Activated effector memory CD4-positive, alpha-beta T cell treated with Interleukin-2 at 50 U/mL for 16 hours (primary cell): ENCODE data around the gene EGFL6.

ENCODE experiments used
- DNase-seq: peaks from one replicate; pipeline ENCODE4 v3.0.0-alpha.2; 2020

EGFL6 gene

GRCh38 chrX:13569479-13570260 is at the start of gene EGFL6:
Gene EGFL6 (plus strand): TSS chrX:13569601. CDS start chrX:13569862, 261 bp downstream.
- no peak for DNase-seq

GRCh38 chrX:13520351-13520750 is 49.0 kb upstream of the EGFL6 start:
- DNase-seq, result no peak

- DNase-seq, result no peak
Observed at GRCh38 chrX:13520936-13521335, 48.5 kb upstream of the EGFL6 start.

GRCh38 chrX:13522811-13523210 is 46.6 kb upstream of the EGFL6 start:
- DNase-seq, result no peak

GRCh38 chrX:13533726-13534125 is 35.7 kb upstream of the EGFL6 start:
- no peak for DNase-seq

GRCh38 chrX:13535376-13536165 is 33.8 kb upstream of the EGFL6 start:
- no peak for DNase-seq

GRCh38 chrX:13536551-13536950 is 32.9 kb upstream of the EGFL6 start:
- no peak for DNase-seq

- DNase-seq, result no peak
Observed at GRCh38 chrX:13538414-13538813, 31.0 kb upstream of the EGFL6 start.

GRCh38 chrX:13540602-13541001 is 28.8 kb upstream of the EGFL6 start:
- no peak for DNase-seq

GRCh38 chrX:13545726-13546125 is 23.7 kb upstream of the EGFL6 start:
- no peak for DNase-seq

GRCh38 chrX:13547671-13548070 is 21.7 kb upstream of the EGFL6 start:
- no peak for DNase-seq

GRCh38 chrX:13550346-13550745 is 19.1 kb upstream of the EGFL6 start:
- no peak for DNase-seq

GRCh38 chrX:13551610-13552009 is 17.8 kb upstream of the EGFL6 start:
- DNase-seq, result no peak

GRCh38 chrX:13552892-13553291 is 16.5 kb upstream of the EGFL6 start:
- DNase-seq, result no peak

GRCh38 chrX:13565511-13565910 is 3.9 kb upstream of the EGFL6 start:
- no peak for DNase-seq

GRCh38 chrX:13570261-13570605 is 832 bp downstream of the EGFL6 start:
- no peak for DNase-seq

- no peak for DNase-seq
Observed at GRCh38 chrX:13571136-13571535, 1.7 kb downstream of the EGFL6 start.

GRCh38 chrX:13574600-13574999 is 5.2 kb downstream of the EGFL6 start:
- DNase-seq, result no peak

GRCh38 chrX:13579661-13580060 is 10.3 kb downstream of the EGFL6 start:
- DNase-seq, result no peak

GRCh38 chrX:13581554-13581953 is 12.2 kb downstream of the EGFL6 start:
- DNase-seq, result no peak

- no peak for DNase-seq
Observed at GRCh38 chrX:13587786-13588477, 18.5 kb downstream of the EGFL6 start.

- no peak for DNase-seq
Observed at GRCh38 chrX:13590207-13590606, 20.8 kb downstream of the EGFL6 start.

GRCh38 chrX:13590914-13591313 is 21.5 kb downstream of the EGFL6 start:
- DNase-seq, result no peak

GRCh38 chrX:13597874-13598273 is 28.5 kb downstream of the EGFL6 start:
- no peak for DNase-seq
